Testis (tissue), 3 donors: ENCODE data around the gene CCDC134. TPM values are rescaled to one million over a fixed set of nuclear protein-coding genes. Genes with fewer than 3 reads are reported as not detected.

ENCODE experiments used
- DNase-seq: peaks from one replicate; pipeline ENCODE4 v3.0.0-alpha.2; 2019
- H3K27ac ChIP-seq, 2 donors: fragments of 200-600 bp; sonication (generic); one replicate each; pipeline ENCODE4 v1.5.1; 2019
- H3K27me3 ChIP-seq: fragments of 200-600 bp; sonication (generic); one replicate; pipeline ENCODE4 v1.5.1; 2019
- H3K36me3 ChIP-seq: fragments of 200-600 bp; sonication (generic); one replicate; pipeline ENCODE4 v1.5.1; 2017; ENCODE audit warnings: low read depth; ENCODE audit errors: missing control alignments
- H3K4me1 ChIP-seq: fragments of 200-600 bp; sonication (generic); one replicate; pipeline ENCODE4 v1.5.1; 2019
- H3K4me3 ChIP-seq, 2 donors: fragments of 200-600 bp; sonication (generic); one replicate each; pipeline ENCODE4 v1.5.1; 2017 to 2019
- H3K9me3 ChIP-seq: fragments of 200-600 bp; sonication (generic); one replicate; pipeline ENCODE4 v1.5.1; 2017
- POLR2A ChIP-seq: fragments of 450-650 bp; IDR thresholded peaks from one replicate; pipeline ENCODE4 v1.6.1; 2017; ENCODE audit warnings: antibody characterized with exemption, mild to moderate bottlenecking, moderate library complexity
- WGBS, 2 donors: methylation state at CpG; one replicate each; pipeline ENCODE4 v1.1.5; 2018; 5-methylcytosine and 5-hydroxymethylcytosine counted together
- intact Hi-C: fragments of 100-400 bp; cut with DNase I; formaldehyde crosslinking; loops from one replicate; pipeline ENCODE4 v1.15.1; 2023; ENCODE audit warnings: low total_unique reads
- polyA plus RNA-seq: library from polyadenylated mRNA; stranded (reverse); fragments of 350-450 nt; fragmentation: Illumina TruSeq; extraction: RNeasy Lipid Tissue Mini Kit (QIAGEN cat#74804); gene quantifications from one replicate; pipeline ENCODE4 v1.2.3, GENCODE V29; 2014; ENCODE audit warnings: low read depth, low replicate concordance; ENCODE audit not compliant: insufficient read depth
- total RNA-seq, 2 donors: library from RNA; depleted of rRNA; stranded (reverse); fragments of >200 nt; gene quantifications; one replicate each; pipeline ENCODE4 v1.2.3, GENCODE V29; 2016
- TF ChIP-seq, protein P1 (sequence below), 3 experiments: fragments of 450-650 bp in 2 of 3; fragments of 200-600 bp in 1 of 3; sonication (generic) in 1 of 3; IDR thresholded peaks; one replicate each; pipeline ENCODE4 v1.5.1; 2016 to 2019; ENCODE audit warnings: antibody characterized with exemption in 3 of 3, mild to moderate bottlenecking in 2 of 3, moderate library complexity in 1 of 3

The CCDC134 gene
- total and polyA plus RNA-seq, 3 donors from 2014 or later, result 12.8 to 20.8 (median 15.6) TPM

DNA sequence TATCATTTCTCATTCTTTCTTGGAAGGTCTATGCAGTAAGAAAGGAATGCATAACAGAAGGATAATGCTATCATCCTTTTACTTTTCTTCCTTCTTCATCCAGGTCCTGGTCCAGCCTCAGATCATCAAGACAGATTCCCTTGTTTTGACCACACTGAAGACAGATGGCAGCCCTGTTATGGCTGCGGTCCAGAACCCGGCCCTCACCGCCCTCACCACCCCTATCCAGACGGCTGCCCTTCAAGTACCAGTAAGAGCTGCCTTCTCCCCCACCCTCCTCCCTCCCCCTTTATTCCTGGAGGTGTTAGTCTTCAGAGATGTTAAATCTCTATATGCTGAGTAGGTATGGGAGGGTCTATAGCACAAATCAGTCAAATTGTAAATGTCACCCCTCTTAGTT is 70.3 kb downstream of the CCDC134 start:
- Histone ChIP-seq H3K36me3 (no peaks in the 10 kb centered on the region), H3K27ac (no peak overlapping the region), H3K4me3 (no peak overlapping the region), H3K9me3 (no peaks in the 10 kb centered on the region), H3K27me3 (no peaks in the 10 kb centered on the region), H3K4me1 (no peaks in the 10 kb centered on the region)
- whole genome bisulfite sequencing, 2 donors, result 79 to 83% methylated on average over 4 of the region's 4 CpGs
- TF ChIP-seq POLR2A, result no peak
- TF ChIP-seq, protein P1, sequence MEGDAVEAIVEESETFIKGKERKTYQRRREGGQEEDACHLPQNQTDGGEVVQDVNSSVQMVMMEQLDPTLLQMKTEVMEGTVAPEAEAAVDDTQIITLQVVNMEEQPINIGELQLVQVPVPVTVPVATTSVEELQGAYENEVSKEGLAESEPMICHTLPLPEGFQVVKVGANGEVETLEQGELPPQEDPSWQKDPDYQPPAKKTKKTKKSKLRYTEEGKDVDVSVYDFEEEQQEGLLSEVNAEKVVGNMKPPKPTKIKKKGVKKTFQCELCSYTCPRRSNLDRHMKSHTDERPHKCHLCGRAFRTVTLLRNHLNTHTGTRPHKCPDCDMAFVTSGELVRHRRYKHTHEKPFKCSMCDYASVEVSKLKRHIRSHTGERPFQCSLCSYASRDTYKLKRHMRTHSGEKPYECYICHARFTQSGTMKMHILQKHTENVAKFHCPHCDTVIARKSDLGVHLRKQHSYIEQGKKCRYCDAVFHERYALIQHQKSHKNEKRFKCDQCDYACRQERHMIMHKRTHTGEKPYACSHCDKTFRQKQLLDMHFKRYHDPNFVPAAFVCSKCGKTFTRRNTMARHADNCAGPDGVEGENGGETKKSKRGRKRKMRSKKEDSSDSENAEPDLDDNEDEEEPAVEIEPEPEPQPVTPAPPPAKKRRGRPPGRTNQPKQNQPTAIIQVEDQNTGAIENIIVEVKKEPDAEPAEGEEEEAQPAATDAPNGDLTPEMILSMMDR (IDR thresholded peaks at IDR 0.05), result no peak
- no peak for DNase-seq
- intact Hi-C loops, result no loop called here

DNA sequence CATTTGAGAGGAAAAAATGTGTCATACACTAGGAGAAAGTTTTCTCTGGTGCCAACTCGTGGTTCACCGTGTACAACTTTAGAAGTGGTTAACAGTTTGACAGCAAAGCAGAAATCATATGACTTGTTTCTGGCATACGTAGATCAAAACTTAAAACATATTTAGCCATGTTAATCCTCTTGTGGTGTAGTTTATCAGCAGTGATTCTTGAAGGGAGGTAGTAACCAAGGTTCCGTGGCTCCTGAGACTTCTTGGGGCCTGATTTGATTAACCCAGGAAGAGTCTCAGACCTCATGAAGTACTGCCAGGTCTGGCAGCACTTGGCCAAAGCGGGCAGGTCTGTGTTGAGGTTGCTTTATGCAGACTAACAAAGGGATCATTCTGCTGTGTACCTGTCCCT is 72.9 kb downstream of the CCDC134 start:
- H3K27ac ChIP-seq, result no peak overlapping the region

GRCh38 chr22:41874090-41874489 is 73.6 kb downstream of the CCDC134 start:
- TF ChIP-seq POLR2A, result no peak
- TF ChIP-seq, protein P1 (IDR thresholded peaks at IDR 0.05), result no peak
- H3K9me3 ChIP-seq, result no peaks in the 10 kb centered on the region
- no peaks in the 10 kb centered on the region for H3K4me1 ChIP-seq
- intact Hi-C loops, result no loop called here
- H3K36me3 ChIP-seq, result no peaks in the 10 kb centered on the region
- no peaks in the 10 kb centered on the region for H3K27me3 ChIP-seq
- 89 to 95% methylated on average over 2 of the region's 2 CpGs for WGBS, 2 donors
- no peak overlapping the region for H3K4me3 ChIP-seq
- no peak overlapping the region for H3K27ac ChIP-seq
- no peak for DNase-seq

More for the DNA sequence above, 72.9 kb downstream of the CCDC134 start:
- intact Hi-C loops, result no loop called here
- no peak for DNase-seq
- TF ChIP-seq POLR2A, result no peak
- TF ChIP-seq, protein P1 (IDR thresholded peaks at IDR 0.05), result no peak
- Histone ChIP-seq H3K36me3 (no peaks in the 10 kb centered on the region), H3K4me3 (no peak overlapping the region), H3K9me3 (no peaks in the 10 kb centered on the region), H3K4me1 (no peaks in the 10 kb centered on the region), H3K27me3 (no peaks in the 10 kb centered on the region)
- 65 to 74% methylated on average over 5 of the region's 5 CpGs for WGBS, 2 donors

- Histone ChIP-seq H3K4me1 (no peaks in the 10 kb centered on the region), H3K9me3 (no peaks in the 10 kb centered on the region), H3K36me3 (no peaks in the 10 kb centered on the region), H3K27me3 (no peaks in the 10 kb centered on the region), H3K27ac (no peak overlapping the region), H3K4me3 (no peak overlapping the region)
- no peak for DNase-seq
- WGBS, 2 donors, result 74 to 83% methylated on average over 9 to 10 of the region's 10 CpGs
- intact Hi-C loops, result no loop called here
- no peak for TF ChIP-seq POLR2A
- TF ChIP-seq, protein P1 (IDR thresholded peaks at IDR 0.05), result no peak
Observed at GRCh38 chr22:41875531-41876270, 75.2 kb downstream of the CCDC134 start.

Other genes starting within 250 kb of the CCDC134 start
- 10 to 100 TPM; 76.5 to 87.0 TPM for gene CSDC2, start 239.7 kb upstream of the CCDC134 start, total RNA-seq
- gene CSDC2, start 239.7 kb upstream of the CCDC134 start, polyA plus RNA-seq, result 50.1 TPM
- 10 to 100 TPM; 44.4 to 45.7 TPM for gene PMM1, start 210.8 kb upstream of the CCDC134 start, total RNA-seq
- gene PMM1, start 210.8 kb upstream of the CCDC134 start, polyA plus RNA-seq, result 82.2 TPM
- gene DESI1, start 179.6 kb upstream of the CCDC134 start, total RNA-seq, result 10 to 100 TPM; 45.3 to 62.6 TPM
- 103 TPM for gene DESI1, start 179.6 kb upstream of the CCDC134 start, polyA plus RNA-seq
- gene XRCC6, start 179.4 kb upstream of the CCDC134 start, total RNA-seq, result 100 to 1,000 TPM; 290 to 317 TPM
- gene XRCC6, start 179.4 kb upstream of the CCDC134 start, polyA plus RNA-seq, result 621 TPM
- gene SNU13, start 111.8 kb upstream of the CCDC134 start, total RNA-seq, result 100 to 1,000 TPM; 155 to 180 TPM
- 302 TPM for gene SNU13, start 111.8 kb upstream of the CCDC134 start, polyA plus RNA-seq
- 100 to 1,000 TPM in 1 of 2 donors, 10 to 100 TPM in 1; 47.6 to 103 TPM for gene MEI1, start 101.2 kb upstream of the CCDC134 start, total RNA-seq
- gene MEI1, start 101.2 kb upstream of the CCDC134 start, polyA plus RNA-seq, result 43.5 TPM
- 100 to 1,000 TPM in 1 of 2 donors, 10 to 100 TPM in 1; 79.8 to 119 TPM for gene SREBF2, start 32.4 kb downstream of the CCDC134 start, total RNA-seq
- 59.7 TPM for gene SREBF2, start 32.4 kb downstream of the CCDC134 start, polyA plus RNA-seq
- 1 to 10 TPM; 1.3 to 1.4 TPM for gene SHISA8, start 114.4 kb downstream of the CCDC134 start, total RNA-seq
- gene SHISA8, start 114.4 kb downstream of the CCDC134 start, polyA plus RNA-seq, result not detected
- 1 to 10 TPM in 1 of 2 donors, under 1 TPM in 1; 0.56 to 1.9 TPM for gene TNFRSF13C, start 126.1 kb downstream of the CCDC134 start, total RNA-seq
- 0.69 TPM for gene TNFRSF13C, start 126.1 kb downstream of the CCDC134 start, polyA plus RNA-seq
- gene CENPM, start 146.5 kb downstream of the CCDC134 start, total RNA-seq, result 10 to 100 TPM; 15.5 to 28.2 TPM
- 15.7 TPM for gene CENPM, start 146.5 kb downstream of the CCDC134 start, polyA plus RNA-seq
- 1 to 10 TPM; 1.6 to 2.2 TPM for gene SEPTIN3, start 168.8 kb downstream of the CCDC134 start, total RNA-seq
- gene SEPTIN3, start 168.8 kb downstream of the CCDC134 start, polyA plus RNA-seq, result 2.4 TPM
- gene WBP2NL, start 198.1 kb downstream of the CCDC134 start, total RNA-seq, result 10 to 100 TPM; 31.8 to 90.8 TPM
- gene WBP2NL, start 198.1 kb downstream of the CCDC134 start, polyA plus RNA-seq, result 91.5 TPM